Heart left ventricle (tissue), 13 donors: ENCODE measurements around the gene KLHL1.

ENCODE experiments used
- CTCF ChIP-seq, 12 donors: fragments of 200-600 bp; sonication (generic) in 4 of 12; IDR thresholded peaks; one replicate each; pipeline versions ENCODE4 v1.5.0 to v1.8.0; 2018 to 2022; ENCODE audit warnings: antibody characterized with exemption in 12 of 12, mild to moderate bottlenecking in 5 of 12
- POLR2A ChIP-seq, 2 donors: fragments of 450-650 bp; IDR thresholded peaks; one replicate each; pipeline ENCODE4 v1.6.1; 2017; ENCODE audit warnings: antibody characterized with exemption in 2 of 2, mild to moderate bottlenecking in 2 of 2, moderate library complexity in 2 of 2
- donor health status: ischemic (EF 13 %, LVEDD 7.1; RV severe dilation, severe dysfunction).
- donor health status: DM: no; HTN: yes; CAD: no.
- donor health status: DM: no; HTN: no; CAD: no.
- donor health status: ischemic (EF 25% LVEDD 6.9; RV normal size, moderate dysfunction).
- donor health status: ischemic (EF 25% LVEDD 5.7; RV mildly dilated, moderate dysfunction).
- donor health status: ischemic (EF 35%, LVEDD 5.7; RV mildly dilated, moderate dysfunction).
- donor health status: nonischemic (EF 11% LVEDD 7.7; RV severe dilation, severe dysfunction).
- donor health status: DM: yes; HTN: yes; CAD: no.
- donor health status: PGD.
- donor health status: ischemic (EF 29% LVEDD 5.4; RV normal size, mild dysfunction).
- donor health status: nonischemic (EF 23%, LVEDD 6.1; RV moderate dilation, normal function).

DNA sequence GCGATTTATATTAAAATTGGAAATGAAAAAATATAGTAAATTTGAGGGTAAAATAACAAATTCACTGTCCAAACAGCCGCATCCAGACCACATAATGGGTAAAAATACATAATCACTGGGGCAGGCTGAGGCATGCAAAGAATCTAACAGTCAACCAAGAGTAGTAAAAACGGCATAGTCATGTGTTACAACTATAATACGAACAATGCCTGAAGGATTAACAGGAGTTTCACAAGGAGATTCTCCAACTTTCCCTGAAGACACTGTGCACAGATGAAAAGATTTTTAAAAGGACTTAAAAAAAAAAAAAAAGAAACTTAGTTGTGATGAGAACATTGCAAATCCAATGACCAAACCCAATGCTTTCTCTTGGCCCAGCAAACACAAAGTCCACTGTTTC is 21.0 kb downstream of the KLHL1 start:
- no peak for TF ChIP-seq CTCF (IDR thresholded peaks at IDR 0.05)
- TF ChIP-seq POLR2A (IDR thresholded peaks at IDR 0.05), result no peak
